Measurements from ENCODE around the gene CEP89. TPM values are rescaled to one million over a fixed set of nuclear protein-coding genes. Genes with fewer than 3 reads are reported as not detected.
A peak's percentile ranks its signal among the peaks of the same experiment; 100 is the strongest.
"Not testable (repeated sequence)": the region's sequence is repeated elsewhere in the genome, so short reads cannot be mapped to it uniquely, and the experiment has no call there.

CEP89 gene
- total RNA-seq, result 10 to 100 TPM; 11.1 to 17.5 (median 16.7) TPM
- 10 to 100 TPM in 1 of 3 donors, 1 to 10 TPM in 2; 3.7 to 10.1 (median 8.4) TPM for polyA plus RNA-seq

DNA sequence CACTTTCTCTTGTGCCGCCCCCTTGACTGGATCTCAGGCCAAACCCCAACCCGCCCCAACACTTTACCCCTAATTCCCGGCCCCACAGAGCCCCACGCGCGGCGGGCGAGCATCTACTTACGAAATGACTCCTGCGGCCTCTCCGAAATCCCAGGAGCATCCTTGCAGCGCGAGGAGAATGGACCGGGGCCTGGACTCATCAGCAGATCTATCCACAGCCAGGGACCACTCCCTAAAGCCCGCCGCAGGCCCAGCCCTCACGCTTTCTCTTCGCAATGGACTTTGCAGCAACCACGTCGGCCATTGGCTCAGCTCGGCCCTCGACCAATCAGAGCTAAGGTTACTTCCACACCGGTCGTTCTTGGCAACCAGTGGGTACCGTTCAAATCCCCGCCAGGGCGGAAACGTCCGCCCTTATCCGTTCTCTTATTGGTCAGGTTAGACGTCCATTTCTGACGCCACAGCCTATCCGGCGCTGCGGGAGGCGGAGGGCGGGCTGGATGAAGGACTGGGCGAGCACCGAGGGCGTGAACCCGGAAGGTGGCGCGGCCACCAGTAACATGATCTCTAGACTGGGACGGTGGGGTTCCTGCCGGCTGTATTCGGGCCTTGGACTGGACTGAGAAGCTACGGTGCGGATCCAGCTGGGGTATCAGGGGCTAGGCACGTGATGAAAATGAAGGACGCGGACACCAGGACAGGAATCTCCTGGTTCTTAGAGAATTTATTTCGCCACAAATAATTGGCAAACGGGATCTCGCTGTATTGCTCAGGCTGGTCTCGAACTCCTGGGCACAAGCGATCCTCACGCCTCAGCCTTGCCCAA lies at the start of gene CEP89, which contains the start of gene FAAP24:
TSS of gene CEP89 (minus strand) at position 244 of the 826 bp plus-strand sequence. CDS start at position 160, 84 bp downstream.
TSS of gene FAAP24 (plus strand) at position 528 of the 826 bp plus-strand sequence. CDS start 955 bp downstream, outside the sequence.
- no peak for TF ChIP-seq POLR2A (IDR thresholded peaks at IDR 0.05)
- peak; percentile 33 to 55 (median 45) for TF ChIP-seq POLR2AphosphoS5 (IDR thresholded peaks at IDR 0.05)
- H3K36me3 ChIP-seq, result peaks cover 0 to 6% (median 2%) of the 10 kb centered on the region in 4 donors
- 1 to 2% methylated on average over 57 of the region's 57 CpGs for WGBS, 2 donors
- H3K4me1 ChIP-seq, result peaks cover 0 to 23% (median 20%) of the 10 kb centered on the region in 4 donors
- H3K4me3 ChIP-seq, result peak within 1 kb of the TSS; percentile 61 to 99 (median 84)
- no peaks in the 10 kb centered on the region for H3K27me3 ChIP-seq
- intact Hi-C loops (cut with DNase I), result loop anchor here (2.0 to 10.0 kb wide), 2 partner anchors 153 to 205 kb away; no protein-coding TSS in a partner anchor
- H3K9me3 ChIP-seq, result no peaks in the 10 kb centered on the region
- peak; percentile 99 for DNase-seq
- peak within 1 kb of the TSS; percentile 74 to 83 (median 78) for H3K27ac ChIP-seq

DNA sequence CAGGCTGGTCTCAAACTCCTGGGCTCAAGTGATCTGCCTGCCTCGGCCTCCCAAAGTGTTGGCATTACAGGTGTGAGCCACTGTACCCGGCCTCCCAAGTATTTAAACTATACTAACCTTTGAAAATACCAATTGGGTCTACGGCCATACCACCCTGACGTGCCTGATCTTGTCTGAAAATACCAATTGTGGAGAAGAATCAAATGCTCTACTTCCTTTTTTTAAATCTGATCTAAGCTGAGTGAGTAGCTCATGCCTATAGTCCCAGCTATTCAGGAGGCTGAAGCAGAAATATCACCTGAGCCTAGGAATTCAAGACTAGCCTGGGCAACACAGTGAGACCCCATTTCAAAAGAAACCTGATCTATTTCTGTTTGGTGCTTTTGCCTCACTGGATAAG lies 39.1 kb upstream of the CEP89 start:
- intact Hi-C loops (cut with DNase I); H3K27me3 ChIP-seq; H3K4me3 ChIP-seq; H3K9me3 ChIP-seq; H3K36me3 ChIP-seq; H3K4me1 ChIP-seq; H3K27ac ChIP-seq; DNase-seq: not testable (repeated sequence)
- 85 to 96% methylated on average over 4 of the region's 4 CpGs for WGBS, 2 donors

DNA sequence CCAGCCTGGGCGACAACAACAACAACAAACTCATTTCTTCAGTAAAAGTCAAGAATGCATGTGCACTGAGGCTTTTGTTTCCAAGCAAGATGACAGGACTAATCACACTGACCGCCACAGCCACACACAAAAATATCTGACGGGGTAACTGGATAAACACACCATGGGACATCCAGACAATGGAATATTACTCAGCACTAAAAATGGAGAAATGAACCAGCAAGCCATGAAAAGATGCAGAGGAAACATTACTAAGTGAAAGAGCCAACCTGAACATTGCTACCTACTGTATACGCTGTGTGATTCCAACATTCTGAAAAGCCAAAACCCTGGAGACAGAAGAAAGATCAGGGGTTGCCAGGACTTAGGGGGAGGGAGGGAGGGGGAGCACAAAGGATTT lies 37.0 kb upstream of the CEP89 start:
- H3K27ac ChIP-seq, result no peak overlapping the region
- TF ChIP-seq, protein P1, sequence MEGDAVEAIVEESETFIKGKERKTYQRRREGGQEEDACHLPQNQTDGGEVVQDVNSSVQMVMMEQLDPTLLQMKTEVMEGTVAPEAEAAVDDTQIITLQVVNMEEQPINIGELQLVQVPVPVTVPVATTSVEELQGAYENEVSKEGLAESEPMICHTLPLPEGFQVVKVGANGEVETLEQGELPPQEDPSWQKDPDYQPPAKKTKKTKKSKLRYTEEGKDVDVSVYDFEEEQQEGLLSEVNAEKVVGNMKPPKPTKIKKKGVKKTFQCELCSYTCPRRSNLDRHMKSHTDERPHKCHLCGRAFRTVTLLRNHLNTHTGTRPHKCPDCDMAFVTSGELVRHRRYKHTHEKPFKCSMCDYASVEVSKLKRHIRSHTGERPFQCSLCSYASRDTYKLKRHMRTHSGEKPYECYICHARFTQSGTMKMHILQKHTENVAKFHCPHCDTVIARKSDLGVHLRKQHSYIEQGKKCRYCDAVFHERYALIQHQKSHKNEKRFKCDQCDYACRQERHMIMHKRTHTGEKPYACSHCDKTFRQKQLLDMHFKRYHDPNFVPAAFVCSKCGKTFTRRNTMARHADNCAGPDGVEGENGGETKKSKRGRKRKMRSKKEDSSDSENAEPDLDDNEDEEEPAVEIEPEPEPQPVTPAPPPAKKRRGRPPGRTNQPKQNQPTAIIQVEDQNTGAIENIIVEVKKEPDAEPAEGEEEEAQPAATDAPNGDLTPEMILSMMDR (IDR thresholded peaks at IDR 0.05), result no peak
- no peak for TF ChIP-seq POLR2AphosphoS5 (IDR thresholded peaks at IDR 0.05)
- TF ChIP-seq EP300 (IDR thresholded peaks at IDR 0.05), result no peak
- no peak for TF ChIP-seq POLR2A (IDR thresholded peaks at IDR 0.05)
- intact Hi-C loops (cut with DNase I), result no loop called here
- no peaks in the 10 kb centered on the region for H3K27me3 ChIP-seq
- no peaks in the 10 kb centered on the region for H3K36me3 ChIP-seq
- no peak for DNase-seq
- 95 to 97% methylated on average over 4 of the region's 4 CpGs for WGBS, 2 donors
- no peaks in the 10 kb centered on the region for H3K9me3 ChIP-seq
- no peaks in the 10 kb centered on the region for H3K4me1 ChIP-seq
- H3K4me3 ChIP-seq, result no peak overlapping the region

DNA sequence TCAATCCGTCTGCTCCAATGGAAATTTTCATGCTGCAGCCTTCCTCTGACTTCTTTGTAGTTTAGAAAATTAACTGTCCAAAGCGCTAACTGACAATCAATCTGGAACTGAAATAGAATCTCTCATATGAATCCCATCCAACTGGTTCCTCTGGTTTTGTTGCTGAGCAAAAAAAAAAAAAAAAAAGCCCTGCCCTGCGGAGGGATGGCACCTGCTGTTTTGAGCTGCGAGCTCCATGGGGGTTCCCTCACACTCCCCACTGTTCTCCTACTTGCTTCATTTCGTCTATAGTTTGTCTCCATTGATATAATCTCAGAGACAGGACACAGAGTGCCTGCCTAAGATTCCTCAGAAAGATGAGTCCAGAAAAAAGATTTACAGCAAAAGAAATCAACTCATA lies 33.7 kb upstream of the CEP89 start:
- H3K4me1 ChIP-seq, result no peaks in the 10 kb centered on the region
- TF ChIP-seq, protein P1 (IDR thresholded peaks at IDR 0.05), result no peak
- TF ChIP-seq POLR2A (IDR thresholded peaks at IDR 0.05) (no peak), EP300 (IDR thresholded peaks at IDR 0.05) (no peak), POLR2AphosphoS5 (IDR thresholded peaks at IDR 0.05) (no peak)
- no peaks in the 10 kb centered on the region for H3K9me3 ChIP-seq
- no peak for DNase-seq
- no peaks in the 10 kb centered on the region for H3K36me3 ChIP-seq
- 23 to 61% methylated on average over 5 of the region's 5 CpGs for WGBS, 2 donors
- no peak overlapping the region for H3K4me3 ChIP-seq
- no peak overlapping the region for H3K27ac ChIP-seq
- intact Hi-C loops (cut with DNase I), result no loop called here
- H3K27me3 ChIP-seq, result no peaks in the 10 kb centered on the region

DNA sequence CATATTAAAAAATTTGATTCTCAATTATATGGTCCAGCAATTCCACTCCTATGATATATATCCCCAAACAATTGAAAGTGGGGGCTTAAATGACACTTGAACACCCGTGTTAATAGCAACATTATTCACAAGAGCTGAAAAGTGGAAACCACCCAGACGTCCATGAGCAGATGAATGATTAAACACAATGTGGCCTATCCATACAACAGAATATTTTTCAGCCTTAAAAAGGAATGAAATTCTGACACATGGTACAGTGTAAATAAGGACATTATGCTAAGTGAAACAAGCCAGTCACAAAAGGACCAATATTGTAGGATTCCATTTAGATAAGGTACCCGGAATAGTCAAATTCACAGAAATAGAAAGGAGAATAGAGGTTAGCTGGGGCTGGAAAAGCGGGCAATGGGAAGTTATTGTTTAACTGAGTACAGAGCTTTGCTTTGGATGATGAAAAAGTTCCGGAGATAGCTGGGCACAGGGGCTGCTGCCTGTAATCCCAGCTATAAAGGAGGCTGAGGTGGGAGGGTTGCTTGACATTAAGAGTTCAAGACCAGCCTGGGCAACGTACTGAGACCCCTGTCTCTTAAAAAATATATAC lies 31.8 kb upstream of the CEP89 start:
- H3K27me3 ChIP-seq; H3K4me1 ChIP-seq; intact Hi-C loops (cut with DNase I); H3K27ac ChIP-seq; H3K9me3 ChIP-seq; H3K4me3 ChIP-seq; DNase-seq; H3K36me3 ChIP-seq: not testable (repeated sequence)
- 58 to 67% methylated on average over 6 of the region's 6 CpGs for WGBS, 2 donors

DNA sequence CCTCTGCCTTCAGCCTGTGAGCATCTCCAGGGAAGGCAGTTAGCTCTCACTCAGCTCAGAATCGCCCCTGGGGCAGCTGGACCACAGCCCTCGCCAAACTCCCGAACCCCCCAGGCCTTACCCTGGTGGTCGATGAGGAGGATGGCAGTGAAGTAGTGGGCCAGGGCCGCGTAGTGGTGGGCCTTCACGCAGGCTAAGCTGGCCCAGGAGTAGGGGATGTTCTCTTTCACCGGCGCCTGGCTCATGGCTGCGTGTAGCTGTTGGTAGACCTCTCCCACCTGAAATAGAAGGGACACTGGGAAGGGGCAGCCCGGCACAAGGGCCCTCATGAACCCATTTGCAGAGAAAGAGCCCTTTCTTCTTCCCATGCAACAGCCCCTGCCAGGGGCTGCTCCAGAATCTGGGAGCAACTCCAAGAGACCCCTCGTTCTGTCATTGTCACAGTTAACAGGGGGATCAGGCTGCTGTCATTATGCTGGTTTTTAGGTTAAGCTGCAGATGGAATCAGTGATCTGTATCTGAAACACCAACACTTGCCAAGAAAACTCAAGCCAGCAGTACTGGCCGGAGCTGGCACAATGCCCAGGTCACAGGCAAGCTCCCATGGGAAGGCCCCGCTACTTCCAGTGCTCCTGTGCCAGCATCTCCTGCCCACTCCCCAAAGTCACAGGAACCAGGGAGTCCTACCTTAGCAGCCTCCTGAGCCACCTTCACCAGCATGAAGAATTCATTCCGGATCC lies 30.5 kb upstream of the CEP89 start:
- H3K27ac ChIP-seq; DNase-seq; intact Hi-C loops (cut with DNase I); H3K4me1 ChIP-seq; H3K9me3 ChIP-seq; H3K36me3 ChIP-seq; H3K4me3 ChIP-seq; H3K27me3 ChIP-seq: not testable (repeated sequence)
- WGBS, 2 donors, result 84 to 86% methylated on average over 15 of the region's 15 CpGs
